Activated CD4-positive, alpha-beta T cell treated with anti-CD3 and anti-CD28 coated beads, Interleukin-2, Interleukin-6, amounts not matched to agents 100 ng/mL and 50 ng/mL, durations not matched to agents 16 hours and 8 hours (primary cell): Measurements from ENCODE around the gene TBC1D22A.
"Not testable (repeated sequence)": the region's sequence is repeated elsewhere in the genome, so short reads cannot be mapped to it uniquely, and the experiment has no call there.

Source experiments
- DNase-seq: peaks from one replicate; pipeline ENCODE4 v3.0.0-alpha.2; 2020

TBC1D22A gene

GRCh38 chr22:47038206-47038835 lies 275.9 kb downstream of the TBC1D22A start:
- DNase-seq, result no peak

- no peak for DNase-seq
Measured at GRCh38 chr22:47039356-47039755, 276.9 kb downstream of the TBC1D22A start.

- DNase-seq, result no peak
Measured at GRCh38 chr22:47040486-47041270, 278.2 kb downstream of the TBC1D22A start.

- DNase-seq, result no peak
Measured at GRCh38 chr22:47041271-47042115, 279.0 kb downstream of the TBC1D22A start.

- DNase-seq, result no peak
Measured at GRCh38 chr22:47042116-47042825, 279.8 kb downstream of the TBC1D22A start.

- DNase-seq, result no peak
Measured at GRCh38 chr22:47042861-47043496, 280.5 kb downstream of the TBC1D22A start.

GRCh38 chr22:47043835-47044721 lies 281.6 kb downstream of the TBC1D22A start:
- peak; percentile 31 for DNase-seq

GRCh38 chr22:47044722-47045535 lies 282.5 kb downstream of the TBC1D22A start:
- DNase-seq, result no peak

- DNase-seq, result no peak
Measured at GRCh38 chr22:47045691-47046410, 283.4 kb downstream of the TBC1D22A start.

GRCh38 chr22:47046411-47047065 lies 284.1 kb downstream of the TBC1D22A start:
- DNase-seq, result no peak

- DNase-seq, result no peak
Measured at GRCh38 chr22:47047321-47048122, 285.1 kb downstream of the TBC1D22A start.

- no peak for DNase-seq
Measured at GRCh38 chr22:47048123-47049077, 285.9 kb downstream of the TBC1D22A start.

GRCh38 chr22:47049078-47049624 lies 286.7 kb downstream of the TBC1D22A start:
- DNase-seq, result no peak

- not testable (repeated sequence) for DNase-seq
Measured at GRCh38 chr22:47049736-47050400, 287.4 kb downstream of the TBC1D22A start.

GRCh38 chr22:47050401-47051051 lies 288.1 kb downstream of the TBC1D22A start:
- no peak for DNase-seq
